ENCODE data around the gene ABAT. TPM values are rescaled to one million over a fixed set of nuclear protein-coding genes. Genes with fewer than 3 reads are reported as not detected.

ABAT gene
- total and polyA plus RNA-seq, 10 of the 15 experiments (the other 5 are each of a cell fraction or from before 2014, with no cell fraction given) = 1.0 to 10.6 (median 1.9) TPM

GRCh38 chr16:8761078-8761477 is 86.7 kb downstream of the ABAT start:
- ChIA-PET SMC1A (ENCODE audit: uncharacterized antibody, unreplicated experiment) (no interaction called here), RAD21 (ENCODE audit: unreplicated experiment) (no interaction called here), CTCF (no interaction called here), POLR2A (no interaction called here)
- no peak overlapping the region for H3K4me2 ChIP-seq (ENCODE audit: control insufficient read depth, insufficient read depth)
- 69% methylated on average over 6 of the region's 6 CpGs for WGBS (ENCODE audit: insufficient coverage, insufficient replicate concordance, low lambda C conversion rate, missing lambda C conversion rate)
- H3K4me3 ChIP-seq = no peak overlapping the region
- no peak overlapping the region for H3K9ac ChIP-seq (ENCODE audit: control insufficient read depth, insufficient read depth, low read length)
- in situ Hi-C loops (cut with MboI) (no loop called here), intact Hi-C loops (cut with micrococcal nuclease; ENCODE audit: unreplicated experiment) (no loop called here)
- ATAC-seq (no peak), DNase-seq (ENCODE audit: low read depth, low spot score) (no peak), FAIRE-seq (no peak)
- H3K27ac ChIP-seq (ENCODE audit: control insufficient read depth, insufficient read depth) = no peak overlapping the region
- H2AFZ ChIP-seq (ENCODE audit: control insufficient read depth, low read depth, low read length) = no peak overlapping the region
- no peaks in the 10 kb centered on the region for H3K36me3 ChIP-seq (ENCODE audit: control insufficient read depth in 2 of 2, insufficient read depth in 2 of 2, low read length in 1 of 2)
- BruUV-seq (replicated peaks) = no TSS peak
- no peaks in the 10 kb centered on the region for H3K9me3 ChIP-seq (replicated peaks; ENCODE audit: control insufficient read depth, insufficient read depth, low read length)
- no peaks in the 10 kb centered on the region for H3K4me1 ChIP-seq (ENCODE audit: control insufficient read depth, insufficient read depth, low read length)
- no peaks in the 10 kb centered on the region for H3K79me2 ChIP-seq (ENCODE audit: control insufficient read depth, insufficient read depth, low read length)
- H3K27me3 ChIP-seq (replicated peaks in 1 of 2; ENCODE audit: control insufficient read depth in 2 of 2, insufficient read depth in 2 of 2, low read length in 1 of 2) = no peaks in the 10 kb centered on the region
- no peak for TF ChIP-seq ATF2 (IDR thresholded peaks at IDR 0.05; ENCODE audit: low read length)
- no peak for TF ChIP-seq FOXM1 (IDR thresholded peaks at IDR 0.05; ENCODE audit: low read depth, low read length)
- no peak for TF ChIP-seq MXI1 (IDR thresholded peaks at IDR 0.05; ENCODE audit: low read depth, low read length)
- TF ChIP-seq ELK1 (IDR thresholded peaks at IDR 0.05; ENCODE audit: low read depth, low read length) = no peak
- TF ChIP-seq SIN3A (IDR thresholded peaks at IDR 0.05; ENCODE audit: low read depth, low read length) = no peak
- H4K20me1 ChIP-seq (ENCODE audit: control insufficient read depth, insufficient read depth) = no peaks in the 10 kb centered on the region

- intact Hi-C loops (cut with micrococcal nuclease; ENCODE audit: unreplicated experiment) (no loop called here), in situ Hi-C loops (cut with MboI) (no loop called here)
- RAD21 ChIA-PET (ENCODE audit: unreplicated experiment) = no interaction called here
- Histone ChIP-seq H2AFZ (ENCODE audit: control insufficient read depth, low read depth, low read length) (no peak overlapping the region), H3K9me3 (replicated peaks; ENCODE audit: control insufficient read depth, insufficient read depth, low read length) (no peaks in the 10 kb centered on the region), H3K36me3 (ENCODE audit: control insufficient read depth in 2 of 2, insufficient read depth in 2 of 2, low read length in 1 of 2) (no peaks in the 10 kb centered on the region), H3K27me3 (replicated peaks in 1 of 2; ENCODE audit: control insufficient read depth in 2 of 2, insufficient read depth in 2 of 2, low read length in 1 of 2) (no peaks in the 10 kb centered on the region), H4K20me1 (ENCODE audit: control insufficient read depth, insufficient read depth) (no peaks in the 10 kb centered on the region), H3K4me2 (ENCODE audit: control insufficient read depth, insufficient read depth) (no peak overlapping the region), H3K79me2 (ENCODE audit: control insufficient read depth, insufficient read depth, low read length) (no peaks in the 10 kb centered on the region), H3K27ac (ENCODE audit: control insufficient read depth, insufficient read depth) (no peak overlapping the region), H3K4me1 (ENCODE audit: control insufficient read depth, insufficient read depth, low read length) (no peaks in the 10 kb centered on the region), H3K4me3 (no peak overlapping the region), H3K9ac (ENCODE audit: control insufficient read depth, insufficient read depth, low read length) (no peak overlapping the region)
- DNase-seq (ENCODE audit: low read depth, low spot score) = no peak
- no peak for ATAC-seq
- WGBS (ENCODE audit: insufficient coverage, insufficient replicate concordance, low lambda C conversion rate, missing lambda C conversion rate) = 27% methylated on average over 4 of the region's 4 CpGs
- CTCF ChIA-PET = no interaction called here
- no peak for FAIRE-seq
- POLR2A ChIA-PET = interaction anchor here (1.0 kb wide), 1 partner anchor 9 kb away, joined by 3 read pairs; no protein-coding TSS in a partner anchor
- SMC1A ChIA-PET (ENCODE audit: uncharacterized antibody, unreplicated experiment) = no interaction called here
- no TSS peak for BruUV-seq (replicated peaks)
- no peak for TF ChIP-seq CTCF (IDR thresholded peaks at IDR 0.05 in 2 of 3, conservative IDR thresholded peaks at IDR 0.05 in 1 of 3; ENCODE audit: control insufficient read depth in 2 of 3, extremely low read depth in 1 of 3, insufficient read depth in 1 of 3, low read depth in 3 of 3, low read length in 3 of 3)
- TF ChIP-seq SMARCA5 (IDR thresholded peaks at IDR 0.05) = no peak
- TF ChIP-seq STAT1 (conservative IDR thresholded peaks at IDR 0.05) = no peak
- TF ChIP-seq BCL11A (IDR thresholded peaks at IDR 0.05; ENCODE audit: low read depth, low read length) = no peak
- TF ChIP-seq RELB (IDR thresholded peaks at IDR 0.05; ENCODE audit: low read depth) = no peak
Observed at GRCh38 chr16:8762254-8762653, 87.8 kb downstream of the ABAT start.

Measured in GM12878 (cell line).